GM19193 (cell line): Measurements from ENCODE around the gene ACKR2.

ENCODE experiments used
- POLR2A ChIP-seq: IDR thresholded peaks from 4 replicates; pipeline ENCODE4 v1.6.1; 2011; ENCODE audit not compliant: insufficient read depth, insufficient read length; ENCODE audit errors: extremely low read depth

The ACKR2 gene

DNA sequence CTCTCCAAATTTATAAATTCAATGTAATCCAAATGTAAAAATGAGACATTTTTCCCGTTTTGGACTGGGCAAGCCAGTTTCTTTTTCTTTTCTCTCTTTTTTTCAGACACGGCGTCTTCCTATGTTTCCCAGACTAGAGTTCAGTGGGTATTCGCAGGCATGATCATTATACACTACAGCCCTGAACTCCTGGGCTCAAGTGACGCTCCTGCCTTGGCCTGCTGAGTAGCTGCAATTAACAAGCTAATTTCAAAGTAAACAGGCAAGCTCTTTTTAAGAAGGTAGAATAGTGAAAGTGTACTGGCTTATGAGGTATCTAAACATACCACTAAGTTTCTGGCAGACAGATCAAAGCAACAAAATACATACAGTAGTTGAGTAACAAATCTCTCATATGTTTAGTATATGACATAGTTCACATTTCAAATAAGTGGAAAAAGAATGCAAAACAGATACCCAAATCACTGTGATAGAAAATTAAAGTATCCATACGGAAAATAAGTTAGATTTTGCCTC is 18.5 kb upstream of the ACKR2 start:
- TF ChIP-seq POLR2A = no peak

DNA sequence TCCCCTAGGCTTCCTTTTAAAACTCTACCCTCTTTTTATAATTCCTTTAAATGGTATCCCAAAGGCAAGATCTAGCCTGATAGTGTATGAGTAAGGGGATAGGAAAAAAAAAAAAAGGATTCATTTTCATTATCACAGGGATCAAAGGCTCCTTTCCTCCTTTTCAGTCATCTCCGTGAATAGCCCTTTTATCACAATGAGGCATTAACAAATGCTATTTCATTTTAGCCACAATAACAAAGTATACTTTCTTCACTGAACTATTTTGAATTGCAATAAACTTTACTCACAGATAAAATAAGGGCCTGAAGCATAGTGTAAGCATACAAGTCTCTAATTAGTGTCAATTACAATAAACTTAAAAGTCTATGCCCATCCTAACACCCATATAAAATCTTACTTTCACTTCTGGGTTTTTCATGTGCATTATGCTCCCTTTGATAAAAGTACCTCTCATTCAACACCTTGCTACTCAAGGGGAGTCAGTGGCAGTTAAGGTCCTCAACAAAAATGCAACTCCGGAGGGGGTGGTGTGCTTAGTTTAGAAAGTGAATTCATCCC is 13.5 kb upstream of the ACKR2 start:
- TF ChIP-seq POLR2A = no peak

DNA sequence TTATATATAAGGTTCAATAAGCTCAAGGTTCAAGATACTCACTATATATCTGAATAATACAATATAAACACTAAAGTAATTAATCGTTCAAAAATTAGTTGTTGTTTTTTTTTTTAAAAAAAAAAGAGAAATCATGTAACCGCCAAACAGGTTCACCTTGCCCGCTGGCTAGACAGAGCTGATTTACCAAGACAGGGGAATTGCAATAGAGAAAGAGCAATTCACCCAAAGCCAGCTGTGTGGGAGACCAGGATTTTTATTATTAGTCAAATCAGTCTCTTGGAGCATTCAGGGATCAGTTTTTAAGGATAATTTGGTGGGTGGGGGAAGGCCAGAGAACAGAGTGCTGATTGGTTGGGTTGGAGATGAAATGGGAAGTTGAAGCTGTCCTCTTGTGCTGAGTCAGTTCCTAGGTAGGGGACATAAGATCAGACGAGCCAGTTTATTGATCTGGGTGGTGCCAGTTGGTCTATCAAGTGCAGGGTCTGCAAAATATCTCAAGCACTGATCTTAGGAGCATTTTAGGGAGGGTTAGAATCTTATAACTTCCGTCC is 12.8 kb upstream of the ACKR2 start:
- no peak for TF ChIP-seq POLR2A

DNA sequence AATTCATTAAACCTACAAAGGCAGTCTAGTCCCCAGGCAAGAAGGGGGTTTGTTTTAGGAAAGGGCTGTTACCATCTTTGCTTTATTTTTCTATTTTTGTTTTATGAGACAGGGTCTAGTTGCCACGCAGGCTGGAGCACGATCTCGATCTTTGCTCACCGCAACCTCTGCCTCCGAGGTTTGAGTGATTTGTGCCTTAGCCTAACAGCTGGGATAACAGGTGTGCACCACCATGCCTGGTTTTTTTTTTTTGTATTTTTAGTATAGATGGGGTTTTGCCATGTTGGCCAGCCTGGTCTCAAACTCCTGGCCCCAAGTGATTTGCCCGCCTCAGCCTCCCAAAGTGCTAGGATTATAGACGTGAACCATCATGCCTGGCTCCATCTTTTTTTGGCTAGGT is 9.9 kb upstream of the ACKR2 start:
- no peak for TF ChIP-seq POLR2A

DNA sequence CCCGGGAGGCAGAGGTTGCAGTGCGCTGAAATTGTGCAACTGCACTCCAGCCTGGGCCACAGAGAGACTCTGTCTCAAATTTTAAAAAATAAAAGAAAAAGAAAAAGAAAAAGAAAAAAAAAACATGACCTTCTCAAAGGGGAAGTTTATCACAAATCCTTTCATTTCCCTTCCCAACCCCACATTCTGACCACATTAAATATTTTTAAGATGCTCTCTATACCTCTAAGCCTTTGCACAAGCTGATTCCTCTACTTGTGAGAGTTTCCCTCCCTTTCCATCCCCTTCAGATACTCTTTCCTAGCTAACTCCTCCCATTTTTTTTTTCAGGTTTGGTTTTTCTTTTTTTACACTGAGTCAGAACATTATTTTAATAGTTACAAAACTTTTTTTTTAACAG is 9.0 kb upstream of the ACKR2 start:
- TF ChIP-seq POLR2A = no peak

DNA sequence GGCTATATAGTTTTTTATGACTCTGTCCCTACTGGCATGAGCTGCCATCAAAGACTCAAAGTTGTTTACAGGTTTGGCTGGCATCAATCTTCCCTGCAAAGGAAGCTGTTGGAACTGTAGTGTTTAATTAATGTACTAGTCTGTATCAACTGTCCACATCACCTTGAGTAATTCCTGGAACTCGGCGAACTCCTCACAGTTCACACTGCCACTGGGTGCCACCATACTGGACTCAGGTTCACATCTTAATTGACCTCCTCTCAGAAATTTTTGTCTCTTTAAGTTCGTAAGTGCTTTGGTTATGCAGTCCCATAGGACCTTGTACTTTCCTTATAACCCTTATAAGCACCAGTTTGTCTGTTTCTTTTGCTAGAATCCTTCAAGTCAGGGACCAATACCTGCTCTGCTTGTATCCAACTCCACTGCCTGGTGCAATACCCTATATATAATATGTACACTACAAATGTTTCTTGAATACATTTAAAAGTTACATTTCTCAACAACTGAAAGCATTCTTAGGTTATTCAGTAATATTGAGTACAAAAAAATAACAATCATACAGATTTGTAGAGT is 8.1 kb upstream of the ACKR2 start:
- TF ChIP-seq POLR2A = no peak

DNA sequence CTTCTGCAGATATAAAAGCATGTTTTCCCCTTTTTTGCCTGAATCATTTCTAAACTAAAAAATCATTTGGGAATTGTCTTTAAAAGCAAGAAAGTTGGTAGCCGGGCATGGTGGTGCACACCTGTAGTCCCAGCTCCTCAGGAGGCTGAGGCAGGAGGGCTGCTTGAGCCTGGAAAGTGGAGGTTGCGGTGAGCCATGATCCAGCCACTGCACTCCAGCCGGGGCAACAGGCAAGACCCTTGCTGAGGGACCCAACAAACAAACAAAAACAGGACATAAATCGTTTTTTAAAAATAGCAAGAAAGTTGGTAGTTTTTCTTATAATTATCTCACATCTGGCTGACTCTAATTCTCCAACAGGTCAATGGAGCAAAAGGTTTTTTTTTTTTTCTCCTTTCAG is 7.5 kb upstream of the ACKR2 start:
- TF ChIP-seq POLR2A = no peak

DNA sequence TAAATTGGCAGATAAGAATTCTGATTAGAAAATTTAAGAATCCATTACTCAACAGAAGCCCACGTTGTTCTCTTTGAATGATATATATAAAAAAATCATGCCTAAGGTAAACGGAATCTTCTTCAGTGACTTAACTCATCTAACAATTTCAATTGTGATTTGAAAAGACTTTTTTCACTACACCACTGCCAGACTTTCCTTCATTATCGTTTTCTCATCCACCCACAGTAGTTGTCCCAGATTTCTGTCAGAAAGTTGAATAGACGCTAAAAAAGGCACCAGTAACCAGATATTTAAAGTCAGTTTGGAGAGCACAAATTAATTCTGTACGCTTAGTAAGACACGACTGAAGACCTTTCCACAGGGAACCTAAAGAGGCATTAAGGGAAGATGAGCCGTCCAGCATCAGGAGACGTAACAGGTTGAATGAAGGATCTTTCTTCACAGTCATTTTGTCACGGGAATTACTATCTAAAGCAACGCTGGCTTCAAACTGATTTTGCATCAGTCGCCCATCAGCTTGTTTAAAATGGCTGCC is 6.3 kb upstream of the ACKR2 start:
- no peak for TF ChIP-seq POLR2A

DNA sequence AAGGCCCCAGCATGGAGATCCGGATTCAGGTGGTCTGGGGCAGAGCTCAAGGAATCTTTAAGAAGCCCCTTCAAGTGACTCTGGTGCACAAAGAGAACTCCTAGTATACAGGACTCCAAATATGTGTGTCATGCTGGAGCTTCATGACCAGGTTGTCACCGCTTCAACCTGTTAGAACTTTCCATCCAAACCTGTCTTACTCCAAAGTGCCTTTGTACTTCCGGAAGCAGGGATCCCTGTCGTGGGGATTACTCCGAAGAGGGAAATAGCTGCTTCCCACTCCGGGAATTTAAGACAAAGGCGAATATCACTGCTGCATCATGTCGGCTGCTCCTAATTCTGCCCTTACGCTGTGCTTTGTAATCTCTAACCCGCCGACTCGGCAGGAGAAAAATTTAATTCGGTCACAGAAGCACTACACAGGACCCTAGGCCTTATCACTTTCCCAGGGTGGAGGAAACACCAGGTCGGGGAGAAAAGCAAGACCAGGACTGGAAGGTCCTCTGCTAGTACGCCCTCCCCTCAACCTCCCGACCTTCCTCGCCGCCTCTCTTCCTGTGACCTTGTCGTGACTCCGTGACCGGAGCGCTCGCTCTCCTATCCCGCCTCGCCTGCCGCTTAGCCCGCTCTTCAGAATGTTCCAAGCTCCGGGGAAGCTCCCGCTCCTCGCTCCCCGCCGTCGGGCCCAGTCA is 5.7 kb upstream of the ACKR2 start:
- TF ChIP-seq POLR2A = no peak

DNA sequence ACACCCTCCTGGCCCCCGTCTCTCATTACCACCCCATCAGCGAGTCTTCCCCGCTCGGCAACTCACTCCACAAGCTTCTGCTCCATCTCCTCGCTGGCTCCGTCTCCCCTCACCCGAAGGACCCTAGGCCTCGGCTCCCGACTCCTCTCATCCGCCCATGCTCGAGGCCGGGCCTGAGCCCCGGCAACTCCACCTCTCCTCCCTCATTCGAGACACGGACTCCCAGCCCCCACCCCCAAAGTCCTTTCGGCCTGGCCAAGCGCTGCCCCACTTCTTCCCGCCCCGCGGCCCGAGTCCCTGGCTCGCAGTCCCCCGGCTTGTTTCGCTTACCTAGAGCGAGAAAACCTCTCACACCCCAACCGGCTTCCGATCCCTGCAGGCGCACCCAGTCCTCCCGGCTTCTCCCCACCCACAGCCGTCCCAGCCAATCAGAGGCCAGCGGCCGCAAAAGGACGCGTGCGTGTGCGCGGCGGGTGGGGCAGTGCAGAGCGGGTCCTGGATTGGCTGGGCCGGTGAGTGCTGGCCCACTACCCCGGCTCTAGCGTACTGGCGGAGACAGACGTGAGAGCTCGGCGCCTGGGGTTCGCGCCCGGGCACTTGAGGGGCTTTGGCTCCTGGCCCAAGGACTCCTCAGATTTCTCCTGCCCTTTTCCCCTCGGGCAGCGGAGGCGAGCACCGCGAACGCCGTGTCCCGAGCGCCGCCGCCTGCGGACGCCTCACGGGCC is 5.0 kb upstream of the ACKR2 start, which contains the start of gene HIGD1A:
HIGD1A (minus strand) TSS at position 385 of the 725 bp plus-strand sequence. CDS start 10,237 bp downstream, outside the sequence.
- peak; percentile 87 for TF ChIP-seq POLR2A

DNA sequence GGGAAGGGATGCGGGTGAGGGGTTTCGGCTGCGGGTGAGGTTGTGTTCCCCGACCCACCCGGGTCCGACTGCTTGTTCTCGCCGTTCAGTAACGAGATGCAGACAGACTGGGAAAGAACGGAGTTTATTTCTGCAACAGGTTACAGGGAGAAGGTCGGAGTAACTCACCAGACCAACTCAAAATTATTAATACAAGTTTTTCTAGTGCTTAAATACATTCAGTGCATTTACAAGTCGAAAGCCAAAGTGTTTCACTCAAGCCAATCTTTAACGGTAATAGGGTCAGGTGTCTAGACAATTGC is 4.5 kb upstream of the ACKR2 start:
- no peak for TF ChIP-seq POLR2A

DNA sequence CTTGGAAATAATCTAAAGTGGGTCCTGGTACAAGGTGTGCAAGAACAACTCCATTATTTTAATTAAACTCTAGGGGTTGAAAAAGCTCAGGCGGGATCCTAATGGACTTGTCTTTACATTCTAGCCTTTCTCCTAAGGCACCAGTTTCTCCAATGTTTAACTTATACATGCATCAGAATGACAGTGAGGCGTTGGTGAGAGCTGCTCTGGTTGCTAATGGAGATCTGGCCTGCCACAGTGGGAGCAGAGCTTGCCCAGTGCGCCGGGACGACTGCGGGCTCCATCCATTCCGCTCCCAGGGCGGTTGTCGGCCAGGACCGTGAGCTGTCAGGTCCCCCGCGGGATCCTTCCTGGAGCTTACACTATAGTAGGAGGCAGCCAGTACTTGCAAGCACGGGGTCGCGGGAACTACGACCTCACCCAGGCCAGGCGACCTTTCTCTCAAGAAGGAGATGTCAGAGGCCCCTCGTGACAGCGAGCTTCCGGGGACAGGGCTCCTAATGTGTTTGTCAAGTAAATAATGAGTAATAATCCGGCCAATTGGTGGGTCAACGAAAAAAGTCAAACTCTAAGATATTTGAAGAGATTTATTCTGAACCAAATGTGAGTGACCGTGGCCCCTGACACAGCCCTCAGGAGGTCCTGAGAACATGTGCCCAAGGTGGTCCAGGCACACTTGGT is 4.0 kb upstream of the ACKR2 start:
- TF ChIP-seq POLR2A = no peak

DNA sequence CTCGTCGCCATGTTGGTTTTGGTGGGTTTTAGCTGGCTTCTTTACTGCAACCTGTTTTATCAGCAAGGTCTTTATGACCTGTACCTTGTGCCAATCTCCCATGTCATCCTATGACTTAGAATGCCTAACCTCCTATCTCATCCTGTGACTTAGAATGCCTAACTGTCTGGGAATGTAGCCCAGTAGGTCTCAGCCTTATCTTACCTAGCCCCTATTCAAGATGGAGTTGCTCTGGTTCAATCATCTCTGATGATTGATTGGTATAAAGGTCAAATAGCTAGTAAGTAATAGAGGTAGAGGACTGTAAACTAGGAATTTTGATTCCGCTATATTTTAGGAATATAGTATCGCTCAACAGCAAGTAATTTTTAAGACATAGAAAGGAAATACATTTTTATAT is 1.3 kb upstream of the ACKR2 start:
- TF ChIP-seq POLR2A = no peak

DNA sequence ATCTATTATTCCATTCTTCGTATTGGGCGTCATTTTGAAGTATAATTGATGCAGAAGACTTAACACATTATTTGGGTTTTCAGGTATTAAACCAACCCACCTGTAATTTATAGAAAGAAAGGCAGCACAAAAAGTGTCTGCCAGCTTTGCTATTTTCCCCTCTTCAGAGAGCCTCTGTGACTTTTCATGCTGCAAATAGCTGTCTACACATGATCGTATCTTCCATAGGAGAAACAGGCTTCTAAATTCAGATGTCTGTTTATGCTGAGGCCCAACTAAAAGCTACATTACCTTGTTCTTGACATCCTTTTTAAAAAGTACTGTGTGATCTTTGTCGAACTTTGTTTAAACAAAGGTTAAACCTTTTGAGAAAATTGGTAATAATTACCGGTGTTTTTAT is 5.0 kb downstream of the ACKR2 start:
- TF ChIP-seq POLR2A = no peak
